Stomach (tissue), 4 donors: ENCODE results near the gene TMEM74B.

Experiments used
- CTCF ChIP-seq, 7 experiments: fragments of 450-650 bp in 4 of 7; fragments of 200-600 bp in 3 of 7; sonication (generic) in 3 of 7; IDR thresholded peaks; one replicate each; pipeline ENCODE4 v1.5.1; 2016 to 2019; ENCODE audit warnings: antibody characterized with exemption in 7 of 7, control low read depth in 2 of 7, mild to moderate bottlenecking in 1 of 7
- POLR2A ChIP-seq, 4 donors: fragments of 450-650 bp; IDR thresholded peaks; one replicate each; pipeline ENCODE4 v1.6.1; 2016; ENCODE audit warnings: antibody characterized with exemption in 4 of 4, control low read depth in 2 of 4, mild to moderate bottlenecking in 1 of 4, moderate library complexity in 1 of 4
- POLR2AphosphoS5 ChIP-seq, 3 donors: sonication (generic); formaldehyde crosslinking; IDR thresholded peaks; one replicate each; pipeline ENCODE4 v1.6.1; 2016; ENCODE audit warnings: antibody characterized with exemption in 3 of 3

GRCh38 chr20:1225263-1225782, 40.5 kb upstream of the TMEM74B start:
- TF ChIP-seq POLR2AphosphoS5 (IDR thresholded peaks at IDR 0.05) (no peak), CTCF (IDR thresholded peaks at IDR 0.05) (no peak), POLR2A (IDR thresholded peaks at IDR 0.05) (no peak)
